Measurements from ENCODE around the gene AIP. TPM values are rescaled to one million over a fixed set of nuclear protein-coding genes. Genes with fewer than 3 reads are reported as not detected.
"Not testable (repeated sequence)": the region's sequence is repeated elsewhere in the genome, so short reads cannot be mapped to it uniquely, and the experiment has no call there.

AIP gene
- total RNA-seq, 4 donors from 2014 or later, result 65.4 to 87.5 (median 78.1) TPM

GRCh38 chr11:67508486-67509121, 25.8 kb downstream of the AIP start:
- H3K36me3 ChIP-seq, result no peaks in the 10 kb centered on the region
- WGBS, 2 donors (ENCODE audit: low coverage in 1 of 2), result 0 to 5% methylated on average over 2 to 10 of the region's 57 CpGs
- peaks cover 37% of the 10 kb centered on the region for H3K27me3 ChIP-seq
- TF ChIP-seq CTCF (IDR thresholded peaks at IDR 0.05), result no peak
- TF ChIP-seq POLR2AphosphoS5 (IDR thresholded peaks at IDR 0.05), result peak; percentile 79
- TF ChIP-seq POLR2A (IDR thresholded peaks at IDR 0.05), result peak; percentile 58 to 72
- no peak for TF ChIP-seq EP300 (IDR thresholded peaks at IDR 0.05)
- peak overlapping the region; percentile 85 to 100 (median 96) for H3K27ac ChIP-seq
- H3K4me1 ChIP-seq, result peaks cover 0 to 50% (median 33%) of the 10 kb centered on the region in 3 donors
- H3K9me3 ChIP-seq, result no peaks in the 10 kb centered on the region
- peak; percentile 71 for ATAC-seq
- peak overlapping the region; percentile 50 to 81 for H3K4me3 ChIP-seq

GRCh38 chr11:67510023-67510345, 27.2 kb downstream of the AIP start:
- TF ChIP-seq EP300 (IDR thresholded peaks at IDR 0.05), result no peak
- TF ChIP-seq POLR2AphosphoS5 (IDR thresholded peaks at IDR 0.05), result no peak
- no peak for TF ChIP-seq CTCF (IDR thresholded peaks at IDR 0.05)
- no peak for TF ChIP-seq POLR2A (IDR thresholded peaks at IDR 0.05)
- Histone ChIP-seq H3K4me1 (peaks cover 0 to 36% (median 29%) of the 10 kb centered on the region in 3 donors), H3K4me3 (no peak overlapping the region), H3K36me3 (no peaks in the 10 kb centered on the region), H3K27ac (no peak overlapping the region), H3K27me3 (peaks cover 38% of the 10 kb centered on the region), H3K9me3 (no peaks in the 10 kb centered on the region)
- no peak for ATAC-seq
- 40 to 51% methylated on average over 3 of the region's 3 CpGs for WGBS, 2 donors (ENCODE audit: low coverage in 1 of 2)

- not testable (repeated sequence) for H3K4me3 ChIP-seq, ATAC-seq, H3K36me3 ChIP-seq, H3K27ac ChIP-seq, H3K9me3 ChIP-seq
- 63 to 96% methylated on average over 1 to 4 of the region's 4 CpGs for WGBS, 2 donors (ENCODE audit: low coverage in 1 of 2)
- Histone ChIP-seq H3K4me1 (peaks cover 0 to 21% (median 16%) of the 10 kb centered on the region in 3 donors), H3K27me3 (peaks cover 40% of the 10 kb centered on the region)
These were observed 28.7 kb downstream of the AIP start for GRCh38 chr11:67511558-67511957.

- Histone ChIP-seq H3K36me3 (no peaks in the 10 kb centered on the region), H3K27me3 (peaks cover 40% of the 10 kb centered on the region), H3K4me1 (peaks cover 0 to 3% (median under 1%) of the 10 kb centered on the region in 3 donors), H3K27ac (no peak overlapping the region), H3K9me3 (no peaks in the 10 kb centered on the region), H3K4me3 (no peak overlapping the region)
- ATAC-seq, result no peak
- 57 to 74% methylated on average over 7 of the region's 7 CpGs for WGBS, 2 donors (ENCODE audit: low coverage in 1 of 2)
- TF ChIP-seq POLR2A (IDR thresholded peaks at IDR 0.05) (no peak), POLR2AphosphoS5 (IDR thresholded peaks at IDR 0.05) (no peak)
These were observed 31.3 kb downstream of the AIP start for GRCh38 chr11:67514116-67514515.

- ATAC-seq, result no peak
- no peaks in the 10 kb centered on the region for H3K9me3 ChIP-seq
- H3K27me3 ChIP-seq, result peaks cover 40% of the 10 kb centered on the region
- 83% methylated on average over 3 of the region's 9 CpGs; no CpG with 5 or more reads in 1 of the 2 donors for WGBS, 2 donors (ENCODE audit: low coverage in 1 of 2)
- H3K36me3 ChIP-seq, result no peaks in the 10 kb centered on the region
- no peak overlapping the region for H3K27ac ChIP-seq
- H3K4me1 ChIP-seq, result no peaks in the 10 kb centered on the region
- H3K4me3 ChIP-seq, result no peak overlapping the region
- no peak for TF ChIP-seq CTCF (IDR thresholded peaks at IDR 0.05)
- no peak for TF ChIP-seq POLR2AphosphoS5 (IDR thresholded peaks at IDR 0.05)
- no peak for TF ChIP-seq POLR2A (IDR thresholded peaks at IDR 0.05)
- TF ChIP-seq EP300 (IDR thresholded peaks at IDR 0.05), result no peak
These were observed 34.0 kb downstream of the AIP start for GRCh38 chr11:67516806-67517205.

GRCh38 chr11:67517784-67518552, 35.1 kb downstream of the AIP start:
- Histone ChIP-seq H3K9me3 (no peaks in the 10 kb centered on the region), H3K27me3 (peaks cover 37% of the 10 kb centered on the region), H3K4me1 (no peaks in the 10 kb centered on the region), H3K27ac (no peak overlapping the region), H3K36me3 (no peaks in the 10 kb centered on the region), H3K4me3 (no peak overlapping the region)
- no peak for TF ChIP-seq EP300 (IDR thresholded peaks at IDR 0.05)
- no peak for TF ChIP-seq POLR2A (IDR thresholded peaks at IDR 0.05)
- no peak for TF ChIP-seq CTCF (IDR thresholded peaks at IDR 0.05)
- no peak for TF ChIP-seq POLR2AphosphoS5 (IDR thresholded peaks at IDR 0.05)
- no peak for ATAC-seq
- WGBS, 2 donors (ENCODE audit: low coverage in 1 of 2), result 73 to 74% methylated on average over 3 of the region's 10 CpGs
